ENCODE measurements around the gene KDELR1.
A peak's percentile ranks its signal among the peaks of the same experiment; 100 is the strongest.

The KDELR1 gene

DNA sequence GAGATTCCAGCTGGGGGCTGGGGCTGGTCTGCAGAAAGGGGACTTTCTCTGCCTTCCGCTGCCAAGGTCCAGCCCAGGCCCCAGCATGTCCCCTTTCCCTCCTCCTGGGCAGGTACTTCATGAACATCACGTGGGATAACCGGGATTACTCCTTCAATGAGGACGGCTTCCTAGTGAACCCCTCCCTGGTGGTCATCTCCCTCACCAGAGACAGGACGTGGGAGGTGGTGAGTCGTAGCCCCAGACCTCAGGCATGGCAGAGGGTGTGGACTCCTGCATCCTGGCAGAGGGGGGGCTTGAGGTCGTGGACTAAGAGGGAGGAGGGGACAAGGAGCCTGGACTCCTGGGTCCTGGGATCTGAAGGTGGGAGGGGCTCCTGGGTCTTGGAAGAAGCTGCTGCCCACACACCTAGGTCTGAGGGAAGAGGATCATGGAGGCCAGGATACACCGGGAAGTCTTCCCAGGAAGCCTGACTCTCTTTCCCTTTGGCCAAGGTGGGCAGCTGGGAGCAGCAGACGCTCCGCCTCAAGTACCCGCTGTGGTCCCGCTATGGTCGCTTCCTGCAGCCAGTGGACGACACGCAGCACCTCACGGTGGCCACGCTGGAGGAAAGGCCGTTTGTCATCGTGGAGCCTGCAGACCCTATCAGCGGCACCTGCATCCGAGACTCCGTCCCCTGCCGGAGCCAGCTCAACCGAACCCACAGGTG is 22.7 kb upstream of the KDELR1 start:
- TF ChIP-seq POLR2AphosphoS5 (IDR thresholded peaks at IDR 0.05; ENCODE audit: low read depth, low read length) (no peak), POLR2A (IDR thresholded peaks at IDR 0.05; ENCODE audit: low read depth, low read length) (no peak), TAF1 (IDR thresholded peaks at IDR 0.05; ENCODE audit: borderline replicate concordance, low read depth, low read length) (no peak)
- DNase-seq (ENCODE audit: insufficient read length) (no peak), FAIRE-seq (no peak)

DNA sequence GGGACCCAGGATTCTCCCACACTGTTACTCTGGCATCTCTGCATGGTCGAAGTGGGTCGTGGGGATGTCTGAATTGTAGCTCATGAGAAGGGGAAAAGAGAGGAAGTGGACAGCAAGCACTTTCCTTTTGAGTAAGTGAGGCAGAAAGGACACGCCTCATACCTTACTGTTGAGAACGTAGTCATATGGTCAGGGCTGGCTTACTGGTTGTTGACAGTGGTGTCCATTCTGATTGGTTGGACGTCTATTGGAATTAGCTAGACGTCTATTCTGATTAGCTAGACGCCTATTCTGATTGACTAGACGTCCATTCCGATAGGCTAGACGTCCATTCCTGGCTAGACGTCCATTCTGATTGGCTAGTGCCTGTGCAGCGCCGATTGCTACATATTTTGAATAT is 14.5 kb upstream of the KDELR1 start:
- no peak for DNase-seq (ENCODE audit: insufficient read length)
- peak; percentile 27 for FAIRE-seq

DNA sequence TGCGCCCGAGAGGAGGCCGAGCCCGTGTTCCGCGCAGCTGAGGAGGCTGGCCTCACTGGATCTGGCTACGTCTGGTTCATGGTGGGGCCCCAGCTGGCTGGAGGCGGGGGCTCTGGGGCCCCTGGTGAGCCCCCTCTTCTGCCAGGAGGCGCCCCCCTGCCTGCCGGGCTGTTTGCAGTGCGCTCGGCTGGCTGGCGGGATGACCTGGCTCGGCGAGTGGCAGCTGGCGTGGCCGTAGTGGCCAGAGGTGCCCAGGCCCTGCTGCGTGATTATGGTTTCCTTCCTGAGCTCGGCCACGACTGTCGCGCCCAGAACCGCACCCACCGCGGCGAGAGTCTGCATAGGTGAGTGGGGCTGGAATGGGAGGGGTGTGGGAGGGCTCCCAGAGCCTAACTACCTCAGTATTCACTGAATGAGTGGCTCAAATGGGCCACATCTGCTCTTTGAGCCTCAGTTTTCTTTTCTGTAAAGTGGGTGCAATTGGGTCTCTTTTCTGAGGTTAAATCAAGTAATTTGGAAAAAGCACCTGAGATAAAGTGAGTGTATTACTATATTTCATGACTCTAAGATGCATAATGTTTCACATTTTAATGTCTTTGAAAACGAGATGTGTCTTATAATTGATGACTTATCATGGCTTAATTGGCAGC is 13.8 kb upstream of the KDELR1 start:
- FAIRE-seq (no peak), DNase-seq (ENCODE audit: insufficient read length) (no peak)
- TF ChIP-seq TAF1 (IDR thresholded peaks at IDR 0.05; ENCODE audit: borderline replicate concordance, low read depth, low read length) = no peak
- no peak for TF ChIP-seq POLR2AphosphoS5 (IDR thresholded peaks at IDR 0.05; ENCODE audit: low read depth, low read length)
- no peak for TF ChIP-seq POLR2A (IDR thresholded peaks at IDR 0.05; ENCODE audit: low read depth, low read length)

More for the DNA sequence above, 14.5 kb upstream of the KDELR1 start:
- TF ChIP-seq POLR2A (IDR thresholded peaks at IDR 0.05; ENCODE audit: low read depth, low read length) = no peak
- TF ChIP-seq POLR2AphosphoS5 (IDR thresholded peaks at IDR 0.05; ENCODE audit: low read depth, low read length) = no peak
- TF ChIP-seq TAF1 (IDR thresholded peaks at IDR 0.05; ENCODE audit: borderline replicate concordance, low read depth, low read length) = no peak

DNA sequence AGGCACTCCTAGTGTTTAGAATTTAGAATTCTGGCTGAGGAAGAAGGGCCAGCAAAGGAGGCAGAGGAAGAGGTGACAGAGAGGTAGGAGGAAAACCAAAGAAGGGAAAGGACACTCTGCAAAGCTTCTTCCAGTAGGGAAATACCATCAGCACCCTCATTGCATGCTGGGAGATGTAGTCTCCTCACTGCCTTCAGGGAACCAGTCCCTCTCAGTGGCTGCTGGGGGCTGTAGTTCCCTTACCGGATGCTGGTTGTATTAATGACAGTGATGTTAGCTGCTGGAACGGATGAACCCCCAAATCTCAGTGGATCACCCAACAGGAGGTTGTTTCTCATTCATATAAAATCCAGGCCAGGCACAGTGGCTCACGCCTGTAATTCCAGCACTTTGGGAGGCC is 12.3 kb upstream of the KDELR1 start:
- peak; percentile 87 for FAIRE-seq
- TF ChIP-seq TAF1 (IDR thresholded peaks at IDR 0.05; ENCODE audit: borderline replicate concordance, low read depth, low read length) (no peak), POLR2A (IDR thresholded peaks at IDR 0.05; ENCODE audit: low read depth, low read length) (no peak), POLR2AphosphoS5 (IDR thresholded peaks at IDR 0.05; ENCODE audit: low read depth, low read length) (no peak)
- peak; percentile 61 for DNase-seq (ENCODE audit: insufficient read length)

DNA sequence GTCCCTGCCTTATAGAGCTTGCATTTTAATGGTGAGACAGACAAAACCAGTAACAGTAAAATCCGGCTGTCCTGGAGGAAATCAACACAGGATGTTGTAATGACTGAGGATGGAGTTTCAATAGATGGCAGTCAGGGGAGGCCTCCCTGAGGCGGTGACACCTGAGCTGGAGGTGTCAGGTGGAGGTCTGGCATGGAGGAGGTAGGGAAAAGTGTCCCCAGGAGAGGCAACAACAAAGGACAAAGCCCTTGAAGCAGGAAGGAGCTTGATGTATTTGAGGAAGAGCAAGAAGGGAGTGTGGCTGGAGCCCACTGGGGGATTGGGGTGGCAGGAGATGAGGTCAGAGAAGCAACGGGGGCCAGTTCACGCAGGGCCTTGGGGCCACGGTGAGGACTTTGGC is 9.9 kb upstream of the KDELR1 start:
- no peak for TF ChIP-seq TAF1 (IDR thresholded peaks at IDR 0.05; ENCODE audit: borderline replicate concordance, low read depth, low read length)
- TF ChIP-seq POLR2A (IDR thresholded peaks at IDR 0.05; ENCODE audit: low read depth, low read length) = no peak
- TF ChIP-seq POLR2AphosphoS5 (IDR thresholded peaks at IDR 0.05; ENCODE audit: low read depth, low read length) = no peak
- DNase-seq (ENCODE audit: insufficient read length) (no peak), FAIRE-seq (no peak)

DNA sequence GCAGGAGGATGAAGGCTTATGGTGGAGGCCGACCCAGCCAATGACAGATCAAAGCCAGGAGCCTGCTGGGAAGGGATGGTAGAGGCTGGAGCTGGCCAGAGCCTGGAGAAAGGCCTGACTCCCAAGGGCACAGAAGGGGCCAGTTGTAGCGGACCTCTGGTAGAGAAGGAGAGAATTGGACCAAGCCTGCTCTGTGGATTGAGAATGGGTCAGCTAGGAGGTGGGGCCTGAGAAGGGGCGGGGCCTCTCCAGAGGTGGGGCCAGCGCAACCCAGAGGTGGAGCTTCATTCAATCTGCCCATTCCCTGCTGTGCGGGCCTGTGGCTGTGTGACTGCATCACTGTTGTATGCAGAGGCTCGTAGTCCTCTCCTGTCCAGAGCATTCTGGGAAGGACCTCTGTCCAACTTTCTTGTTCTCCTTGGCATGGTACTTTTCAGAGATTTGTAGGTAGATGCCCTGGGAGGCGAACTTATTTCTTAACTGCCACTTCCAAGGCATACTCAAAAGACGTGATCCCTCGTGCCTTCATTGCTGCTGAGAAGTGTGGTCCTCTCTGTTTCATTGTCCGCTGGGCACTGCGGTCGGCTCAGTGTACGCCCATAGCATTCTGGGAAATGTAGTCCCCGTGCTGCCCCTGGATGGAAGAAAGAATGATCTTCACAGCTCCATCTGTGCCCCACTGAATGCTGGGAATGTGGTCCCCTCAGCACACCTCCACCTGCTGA is 8.8 kb upstream of the KDELR1 start:
- no peak for TF ChIP-seq TAF1 (IDR thresholded peaks at IDR 0.05; ENCODE audit: borderline replicate concordance, low read depth, low read length)
- no peak for TF ChIP-seq POLR2AphosphoS5 (IDR thresholded peaks at IDR 0.05; ENCODE audit: low read depth, low read length)
- TF ChIP-seq POLR2A (IDR thresholded peaks at IDR 0.05; ENCODE audit: low read depth, low read length) = no peak
- DNase-seq (ENCODE audit: insufficient read length) (no peak), FAIRE-seq (peak; percentile 73)

DNA sequence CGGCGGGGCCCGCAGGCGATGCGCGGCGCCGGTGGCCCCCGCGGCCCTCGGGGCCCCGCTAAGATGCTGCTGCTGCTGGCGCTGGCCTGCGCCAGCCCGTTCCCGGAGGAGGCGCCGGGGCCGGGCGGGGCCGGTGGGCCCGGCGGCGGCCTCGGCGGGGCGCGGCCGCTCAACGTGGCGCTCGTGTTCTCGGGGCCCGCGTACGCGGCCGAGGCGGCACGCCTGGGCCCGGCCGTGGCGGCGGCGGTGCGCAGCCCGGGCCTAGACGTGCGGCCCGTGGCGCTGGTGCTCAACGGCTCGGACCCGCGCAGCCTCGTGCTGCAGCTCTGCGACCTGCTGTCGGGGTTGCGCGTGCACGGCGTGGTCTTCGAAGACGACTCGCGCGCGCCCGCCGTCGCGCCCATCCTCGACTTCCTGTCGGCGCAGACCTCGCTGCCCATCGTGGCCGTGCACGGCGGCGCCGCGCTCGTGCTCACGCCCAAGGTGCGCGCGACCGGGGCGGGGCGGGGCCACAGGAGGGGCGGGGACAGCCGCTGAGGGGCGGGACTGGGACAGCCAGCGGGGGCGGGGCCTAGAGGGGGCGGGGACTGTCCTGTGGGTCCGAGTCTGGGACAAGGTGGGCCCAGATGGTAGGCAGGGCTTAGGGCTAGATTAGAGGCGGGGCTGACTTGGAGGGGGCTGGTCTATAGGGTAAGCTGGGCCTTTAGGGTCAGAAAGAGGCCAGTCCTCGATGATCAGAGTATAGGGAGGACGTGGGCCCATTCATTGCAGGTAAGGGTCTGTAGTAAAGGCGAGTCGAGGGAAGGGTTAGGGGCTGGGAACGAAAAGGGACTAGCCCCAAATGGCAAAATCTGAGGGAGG is 7.3 kb upstream of the KDELR1 start:
- TF ChIP-seq TAF1 (IDR thresholded peaks at IDR 0.05; ENCODE audit: borderline replicate concordance, low read depth, low read length) = no peak
- no peak; the same call in 1 of the 2 replicates for TF ChIP-seq POLR2AphosphoS5 (IDR thresholded peaks at IDR 0.05; ENCODE audit: low read depth, low read length)
- TF ChIP-seq POLR2A (IDR thresholded peaks at IDR 0.05; ENCODE audit: low read depth, low read length) = peak; percentile 59; the same call in 1 of the 2 replicates
- FAIRE-seq (peak; percentile 98), DNase-seq (ENCODE audit: insufficient read length) (peak; percentile 91)

DNA sequence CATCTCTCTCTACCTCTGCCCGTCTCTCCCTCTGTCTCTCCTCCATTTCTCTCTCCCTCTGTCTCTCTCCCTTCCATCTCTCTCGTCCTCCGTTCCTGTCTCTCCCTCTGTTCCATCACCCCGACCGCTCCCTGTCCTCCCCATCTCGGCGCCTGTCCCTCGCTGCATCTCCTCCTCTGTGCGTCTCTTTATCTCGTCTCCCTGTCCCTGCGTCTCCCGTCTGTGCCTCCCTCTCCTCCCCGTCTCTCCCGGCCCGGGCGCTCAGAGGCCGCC is 6.7 kb upstream of the KDELR1 start:
- FAIRE-seq = peak; percentile 48
- TF ChIP-seq POLR2AphosphoS5 (IDR thresholded peaks at IDR 0.05; ENCODE audit: low read depth, low read length) (no peak), TAF1 (IDR thresholded peaks at IDR 0.05; ENCODE audit: borderline replicate concordance, low read depth, low read length) (no peak), POLR2A (IDR thresholded peaks at IDR 0.05; ENCODE audit: low read depth, low read length) (no peak)

DNA sequence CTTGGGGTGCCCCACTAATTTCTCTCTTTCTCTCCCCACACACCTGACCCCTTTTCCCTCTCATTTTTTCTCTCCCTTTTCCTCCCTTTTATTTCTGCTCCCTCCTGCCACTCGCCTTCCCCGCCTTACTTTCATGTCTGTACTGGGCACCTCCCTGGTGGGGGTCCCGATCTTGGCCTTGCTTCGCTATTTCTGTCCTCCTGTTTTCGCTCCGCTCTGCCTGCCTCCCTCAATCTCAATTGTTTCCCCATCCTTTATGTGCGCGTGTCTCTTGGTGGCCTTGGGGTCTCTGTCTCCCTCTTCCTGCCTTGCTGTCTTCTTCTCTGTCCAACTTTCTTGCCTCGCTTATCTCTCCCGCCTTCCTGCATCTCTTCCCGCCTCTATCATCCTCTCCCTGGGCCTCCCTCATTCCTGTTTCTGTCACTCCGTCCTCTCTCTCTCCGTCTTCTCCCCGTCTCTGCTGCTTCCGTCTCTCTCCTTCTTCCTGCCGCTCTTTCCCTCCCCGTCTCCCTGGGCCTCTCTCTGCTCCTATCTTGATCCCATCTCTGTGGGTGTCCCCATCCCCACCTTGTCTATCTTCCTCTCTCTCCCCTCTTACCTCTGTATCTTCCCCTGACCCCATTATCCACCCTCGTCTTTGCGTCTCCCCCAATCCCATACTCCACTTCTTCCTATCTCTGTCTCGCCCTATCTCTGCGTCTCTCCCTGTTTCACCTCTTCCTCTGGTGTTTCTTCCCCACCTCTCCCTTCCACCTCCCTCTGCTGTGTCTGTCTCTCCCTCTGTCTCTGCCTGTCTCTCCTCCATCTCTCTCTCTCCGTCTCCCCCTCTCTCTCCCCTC is 6.1 kb upstream of the KDELR1 start:
- TF ChIP-seq TAF1 (IDR thresholded peaks at IDR 0.05; ENCODE audit: borderline replicate concordance, low read depth, low read length) (no peak), POLR2AphosphoS5 (IDR thresholded peaks at IDR 0.05; ENCODE audit: low read depth, low read length) (no peak), POLR2A (IDR thresholded peaks at IDR 0.05; ENCODE audit: low read depth, low read length) (0 out of 2 replicates have a peak, but pooled peaks have one; percentile 2)
- no peak for FAIRE-seq

More for the DNA sequence above, 6.7 kb upstream of the KDELR1 start:
- no peak for DNase-seq (ENCODE audit: insufficient read length)

DNA sequence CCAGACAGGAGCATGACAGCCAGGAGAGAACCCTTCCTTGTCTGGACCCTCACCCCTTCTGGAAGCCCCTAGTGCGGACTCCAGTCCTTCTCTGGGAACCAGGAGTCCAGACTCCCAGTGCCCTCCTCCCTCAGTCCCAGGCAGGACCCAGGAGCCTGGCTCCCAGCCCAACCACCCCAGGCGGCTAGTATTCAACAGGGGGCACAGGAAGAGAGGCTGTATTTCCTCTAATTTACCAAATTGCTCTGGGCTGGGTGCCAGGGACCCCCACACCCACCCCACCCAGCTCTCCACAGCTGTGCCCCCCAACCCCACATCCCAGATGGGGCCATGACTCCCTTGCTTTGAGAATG is 5.4 kb upstream of the KDELR1 start:
- no peak for DNase-seq (ENCODE audit: insufficient read length)
- TF ChIP-seq POLR2AphosphoS5 (IDR thresholded peaks at IDR 0.05; ENCODE audit: low read depth, low read length) (no peak), TAF1 (IDR thresholded peaks at IDR 0.05; ENCODE audit: borderline replicate concordance, low read depth, low read length) (no peak), POLR2A (IDR thresholded peaks at IDR 0.05; ENCODE audit: low read depth, low read length) (no peak)
- no peak for FAIRE-seq

More for the DNA sequence above, 6.1 kb upstream of the KDELR1 start:
- no peak for DNase-seq (ENCODE audit: insufficient read length)
